ENCODE measurements around the gene TMIGD3. TPM values are rescaled to one million over a fixed set of nuclear protein-coding genes. Genes with fewer than 3 reads are reported as not detected.
A peak's percentile ranks its signal among the peaks of the same experiment; 100 is the strongest.

The TMIGD3 gene
- total RNA-seq, 2 experiments from 2014 or later, result not detected

DNA sequence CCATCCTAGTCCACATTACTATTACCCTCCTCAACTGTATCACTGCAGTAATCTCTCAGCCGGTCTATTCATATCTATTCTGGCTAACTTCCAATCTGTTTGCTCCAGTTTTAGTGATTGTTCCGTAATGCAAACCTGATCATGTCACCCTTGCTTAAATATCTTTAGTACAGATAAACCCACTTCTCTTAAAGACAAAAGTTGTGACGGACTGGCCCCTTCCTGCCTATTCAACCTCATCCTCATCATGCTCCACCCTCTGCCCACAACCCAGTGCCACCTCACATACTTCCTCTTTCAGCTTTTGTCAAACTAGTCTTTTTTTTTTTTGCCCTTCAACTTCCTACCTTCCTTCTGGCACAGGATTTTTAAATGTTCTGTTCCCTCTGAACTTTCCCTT, 32.4 kb downstream of the TMIGD3 start:
- Mint-ChIP-seq H3K4me3 (no peak overlapping the region), H3K9me3 (no peaks in the 10 kb centered on the region), H3K36me3 (ENCODE audit: low read depth) (peaks cover 12% of the 10 kb centered on the region), H3K27me3 (no peaks in the 10 kb centered on the region), H3K4me1 (peaks cover 30% of the 10 kb centered on the region), H3K27ac (no peak overlapping the region)
- ChIA-PET POLR2A (interaction anchor here (0.7 to 9.4 kb wide), 13 partner anchors 8 to 280 kb away, joined by 3 to 175 read pairs (median 5); partner anchors contain the start of genes ADORA3, ATP5PB, INKA2 and TMIGD3), CTCF (interaction anchor here (1.3 to 9.3 kb wide), 5 partner anchors 18 to 284 kb away, joined by 4 to 90 read pairs (median 4); no protein-coding TSS in a partner anchor)
- DNase-seq, result peak; percentile 86

- no peak overlapping the region for H3K27ac Mint-ChIP-seq
- no peaks in the 10 kb centered on the region for H3K9me3 Mint-ChIP-seq
- peaks cover 26% of the 10 kb centered on the region for H3K4me1 Mint-ChIP-seq
- ChIA-PET CTCF (interaction anchor here (1.6 to 9.3 kb wide), 3 partner anchors 26 to 285 kb away, joined by 4 to 90 read pairs (median 6); no protein-coding TSS in a partner anchor), POLR2A (interaction anchor here (0.6 to 9.4 kb wide), 7 partner anchors 10 to 682 kb away, joined by 3 to 175 read pairs (median 7); partner anchors contain the start of genes ADORA3, ATP5PB, TMIGD3 and WDR77)
- H3K36me3 Mint-ChIP-seq (ENCODE audit: low read depth), result peaks cover 12% of the 10 kb centered on the region
- H3K4me3 Mint-ChIP-seq, result no peak overlapping the region
- no peaks in the 10 kb centered on the region for H3K27me3 Mint-ChIP-seq
- no peak for DNase-seq
Observed at GRCh38 chr1:111470596-111470995, 32.8 kb downstream of the TMIGD3 start.

DNA sequence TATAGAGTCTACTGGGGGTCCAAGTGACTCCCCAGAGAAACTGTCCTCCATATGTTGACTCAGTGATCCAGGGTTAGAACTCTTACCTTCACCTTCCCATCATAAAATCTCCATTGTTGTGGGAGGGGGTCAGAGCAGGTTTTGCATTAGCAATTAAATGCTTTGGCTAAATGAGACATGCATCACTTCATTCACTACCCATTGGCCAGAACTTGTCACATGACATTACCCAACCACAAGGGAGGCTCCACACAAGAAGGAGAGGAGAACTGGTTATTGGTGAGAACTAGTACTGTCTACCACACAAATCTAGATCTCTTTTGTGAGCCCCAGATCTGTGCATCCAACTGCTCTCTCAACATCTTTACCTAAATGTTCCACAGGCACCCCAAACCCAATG, 33.9 kb downstream of the TMIGD3 start:
- CTCF ChIA-PET, result interaction anchor here (0.8 to 2.3 kb wide), 3 partner anchors 11 to 155 kb away, joined by 3 to 11 read pairs (median 3); no protein-coding TSS in a partner anchor
- H3K4me1 Mint-ChIP-seq, result peaks cover 18% of the 10 kb centered on the region
- H3K4me3 Mint-ChIP-seq, result no peak overlapping the region
- no peak for DNase-seq
- H3K27ac Mint-ChIP-seq, result no peak overlapping the region
- no peaks in the 10 kb centered on the region for H3K9me3 Mint-ChIP-seq
- H3K36me3 Mint-ChIP-seq (ENCODE audit: low read depth), result peaks cover 15% of the 10 kb centered on the region
- H3K27me3 Mint-ChIP-seq, result no peaks in the 10 kb centered on the region
- POLR2A ChIA-PET, result interaction anchor here (0.8 to 1.6 kb wide), 3 partner anchors 9 to 850 kb away, joined by 3 to 8 read pairs (median 3); no protein-coding TSS in a partner anchor

GRCh38 chr1:111468717-111469100, 34.7 kb downstream of the TMIGD3 start:
- ChIA-PET POLR2A (interaction anchor here (0.8 to 1.6 kb wide), 3 partner anchors 10 to 850 kb away, joined by 3 to 8 read pairs (median 3); no protein-coding TSS in a partner anchor), CTCF (interaction anchor here (0.9 to 2.3 kb wide), 2 partner anchors 39 to 156 kb away, joined by 3 to 11 read pairs; no protein-coding TSS in a partner anchor)
- DNase-seq, result no peak
- peaks cover 11% of the 10 kb centered on the region for H3K4me1 Mint-ChIP-seq
- no peaks in the 10 kb centered on the region for H3K9me3 Mint-ChIP-seq
- H3K4me3 Mint-ChIP-seq, result no peak overlapping the region
- H3K27ac Mint-ChIP-seq, result no peak overlapping the region
- H3K36me3 Mint-ChIP-seq (ENCODE audit: low read depth), result peaks cover 20% of the 10 kb centered on the region
- H3K27me3 Mint-ChIP-seq, result no peaks in the 10 kb centered on the region

GRCh38 chr1:111467865-111468716, 35.3 kb downstream of the TMIGD3 start:
- Mint-ChIP-seq H3K9me3 (no peaks in the 10 kb centered on the region), H3K27ac (no peak overlapping the region), H3K4me1 (peaks cover 12% of the 10 kb centered on the region), H3K4me3 (no peak overlapping the region), H3K27me3 (no peaks in the 10 kb centered on the region), H3K36me3 (ENCODE audit: low read depth) (peaks cover 24% of the 10 kb centered on the region)
- ChIA-PET POLR2A (interaction anchor here (0.6 to 1.6 kb wide), 2 partner anchors 9 to 40 kb away, joined by 3 to 8 read pairs; no protein-coding TSS in a partner anchor), CTCF (interaction anchor here (2.3 kb wide), 1 partner anchor 40 kb away, joined by 11 read pairs; no protein-coding TSS in a partner anchor)
- DNase-seq, result no peak

DNA sequence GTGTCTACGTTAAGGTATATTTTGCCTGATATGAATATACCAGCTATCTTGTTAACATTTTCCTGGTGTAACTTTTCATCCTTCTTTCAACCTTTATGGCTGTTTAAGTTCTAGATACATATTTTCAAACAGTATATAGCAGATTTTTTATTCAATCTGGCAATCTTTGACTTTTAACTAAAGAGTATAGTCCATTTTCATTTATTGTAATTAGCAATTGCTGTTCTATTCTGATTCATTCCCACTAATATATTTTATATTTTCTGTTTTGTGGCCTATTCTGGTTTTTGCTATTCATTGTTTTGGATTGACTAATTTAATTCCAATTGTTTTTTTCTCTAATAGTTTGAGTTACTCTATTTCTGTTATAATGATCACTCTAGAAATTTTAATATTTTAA, 37.0 kb downstream of the TMIGD3 start:
- Mint-ChIP-seq H3K4me1 (peaks cover 5% of the 10 kb centered on the region), H3K9me3 (no peaks in the 10 kb centered on the region), H3K36me3 (ENCODE audit: low read depth) (peaks cover 33% of the 10 kb centered on the region), H3K27me3 (no peaks in the 10 kb centered on the region), H3K4me3 (no peak overlapping the region), H3K27ac (no peak overlapping the region)
- ChIA-PET CTCF (no interaction called here), POLR2A (interaction anchor here (0.8 to 2.8 kb wide), 3 partner anchors 11 to 18 kb away, joined by 3 to 15 read pairs (median 7); partner anchors contain the start of genes ATP5PB and WDR77)
- DNase-seq, result no peak

DNA sequence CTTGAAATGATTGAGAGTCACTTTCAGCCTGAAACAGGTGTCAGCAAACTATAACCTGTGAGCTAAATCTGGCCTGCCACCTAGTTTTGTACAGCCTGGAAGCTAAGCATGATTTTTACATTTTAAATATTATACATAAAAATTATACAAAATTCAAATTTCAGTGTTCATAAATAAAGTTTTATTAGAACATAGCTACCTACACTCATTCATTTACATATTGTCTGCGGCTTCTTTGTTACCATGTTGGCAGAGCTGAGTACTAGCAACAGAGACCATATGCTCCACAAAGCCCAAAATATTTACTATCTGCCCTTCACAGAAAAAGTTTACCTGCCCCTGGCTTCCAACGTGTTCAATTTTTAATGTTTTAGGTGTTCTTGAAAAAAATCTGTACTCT, 37.7 kb downstream of the TMIGD3 start:
- Mint-ChIP-seq H3K27me3 (no peaks in the 10 kb centered on the region), H3K4me1 (peaks cover 5% of the 10 kb centered on the region)
- POLR2A ChIA-PET, result interaction anchor here (0.8 to 2.8 kb wide), 4 partner anchors 11 to 289 kb away, joined by 3 to 15 read pairs (median 6); partner anchors contain the start of genes ATP5PB and WDR77

DNA sequence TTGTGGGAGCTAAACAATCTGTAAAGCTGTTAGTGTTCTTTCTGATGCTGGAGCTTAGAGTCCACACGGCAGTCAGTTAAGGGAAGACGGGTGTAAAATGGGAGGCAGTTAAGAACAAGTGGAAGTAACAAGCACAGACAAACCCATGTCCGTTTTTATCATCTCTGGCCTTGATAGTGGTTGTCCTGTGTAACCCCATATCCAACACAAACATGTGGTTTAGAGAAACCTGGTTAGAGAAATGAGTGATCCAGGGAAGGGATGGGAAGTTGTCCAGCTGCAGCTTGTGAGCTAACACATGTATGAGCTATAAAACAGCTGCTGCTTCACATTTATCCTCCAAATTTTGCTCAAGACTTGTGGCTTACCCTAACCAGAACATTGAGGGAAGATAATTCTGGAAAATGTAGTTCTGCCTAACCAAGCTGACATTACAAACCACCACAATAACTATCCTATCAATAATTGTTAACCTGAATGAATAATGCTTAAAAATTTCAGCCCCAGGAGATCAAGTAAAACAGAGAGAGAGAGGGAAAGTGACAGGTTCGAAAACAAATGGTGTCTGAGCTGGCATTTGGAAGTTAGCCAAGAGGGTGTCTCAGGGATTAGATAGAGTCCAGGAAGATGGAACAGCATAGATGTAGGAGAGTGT, 40.3 kb downstream of the TMIGD3 start:
- Mint-ChIP-seq H3K4me3 (no peak overlapping the region), H3K27ac (no peak overlapping the region), H3K36me3 (ENCODE audit: low read depth) (peaks cover 60% of the 10 kb centered on the region), H3K4me1 (peaks cover 12% of the 10 kb centered on the region), H3K27me3 (no peaks in the 10 kb centered on the region), H3K9me3 (no peaks in the 10 kb centered on the region)
- ChIA-PET POLR2A (interaction anchor here (1.5 to 2.7 kb wide), 3 partner anchors 9 to 16 kb away, joined by 4 to 9 read pairs (median 8); no protein-coding TSS in a partner anchor), CTCF (interaction anchor here (0.6 to 1.4 kb wide), 6 partner anchors 15 to 192 kb away, joined by 3 to 4 read pairs (median 3); no protein-coding TSS in a partner anchor)
- no peak for DNase-seq

More for the DNA sequence above, 37.7 kb downstream of the TMIGD3 start:
- Mint-ChIP-seq H3K9me3 (no peaks in the 10 kb centered on the region), H3K36me3 (ENCODE audit: low read depth) (peaks cover 39% of the 10 kb centered on the region), H3K27ac (no peak overlapping the region), H3K4me3 (no peak overlapping the region)
- no peak for DNase-seq
- CTCF ChIA-PET, result interaction anchor here (1.1 kb wide), 1 partner anchor 43 kb away, joined by 3 read pairs; no protein-coding TSS in a partner anchor

GRCh38 chr1:111462370-111463028, 40.9 kb downstream of the TMIGD3 start:
- H3K36me3 Mint-ChIP-seq (ENCODE audit: low read depth), result peaks cover 65% of the 10 kb centered on the region
- POLR2A ChIA-PET, result interaction anchor here (1.5 to 2.7 kb wide), 4 partner anchors 9 to 46 kb away, joined by 3 to 9 read pairs (median 6); no protein-coding TSS in a partner anchor
- peaks cover 14% of the 10 kb centered on the region for H3K4me1 Mint-ChIP-seq
- no peaks in the 10 kb centered on the region for H3K27me3 Mint-ChIP-seq
- CTCF ChIA-PET, result interaction anchor here (0.7 to 1.4 kb wide), 4 partner anchors 10 to 46 kb away, joined by 3 to 4 read pairs (median 3); no protein-coding TSS in a partner anchor
- no peak overlapping the region for H3K27ac Mint-ChIP-seq
- no peaks in the 10 kb centered on the region for H3K9me3 Mint-ChIP-seq
- DNase-seq, result no peak
- no peak overlapping the region for H3K4me3 Mint-ChIP-seq

DNA sequence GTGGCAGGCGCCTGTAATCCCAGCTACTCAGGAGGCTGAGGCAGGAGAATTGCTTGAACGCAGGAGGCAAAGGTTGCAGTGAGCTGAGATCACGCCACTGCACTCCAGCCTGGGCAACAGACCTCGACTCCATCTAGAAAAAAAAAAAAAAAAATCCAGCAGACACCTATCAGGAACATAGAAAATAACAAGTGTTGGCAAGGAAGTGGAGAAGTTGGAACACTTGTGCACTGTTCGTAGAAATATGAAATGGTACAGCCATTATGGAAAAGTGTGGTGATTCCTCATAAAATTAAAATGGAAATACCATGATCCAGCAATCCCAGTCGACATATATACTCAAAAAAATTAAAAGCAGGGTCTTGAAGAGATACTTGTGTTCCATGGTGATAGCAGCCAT, 41.7 kb downstream of the TMIGD3 start:
- H3K27ac Mint-ChIP-seq, result no peak overlapping the region
- no peaks in the 10 kb centered on the region for H3K27me3 Mint-ChIP-seq
- peaks cover 19% of the 10 kb centered on the region for H3K4me1 Mint-ChIP-seq
- CTCF ChIA-PET, result interaction anchor here (1.3 kb wide), 1 partner anchor 9 kb away, joined by 3 read pairs; no protein-coding TSS in a partner anchor
- no peak for DNase-seq
- H3K9me3 Mint-ChIP-seq, result no peaks in the 10 kb centered on the region
- H3K36me3 Mint-ChIP-seq (ENCODE audit: low read depth), result peaks cover 71% of the 10 kb centered on the region
- H3K4me3 Mint-ChIP-seq, result no peak overlapping the region
- POLR2A ChIA-PET, result interaction anchor here (1.3 to 2.7 kb wide), 4 partner anchors 10 to 46 kb away, joined by 3 to 9 read pairs (median 6); no protein-coding TSS in a partner anchor

- Mint-ChIP-seq H3K27me3 (no peaks in the 10 kb centered on the region), H3K4me3 (peak overlapping the region; percentile 50), H3K27ac (peak overlapping the region; percentile 84), H3K9me3 (no peaks in the 10 kb centered on the region), H3K4me1 (peaks cover 72% of the 10 kb centered on the region), H3K36me3 (ENCODE audit: low read depth) (peaks cover 82% of the 10 kb centered on the region)
- ChIA-PET POLR2A (interaction anchor here (0.6 kb wide), 1 partner anchor 52 kb away, joined by 3 read pairs; no protein-coding TSS in a partner anchor), CTCF (no interaction called here)
- no peak for DNase-seq
Observed at GRCh38 chr1:111455642-111456031, 47.8 kb downstream of the TMIGD3 start.
